NCI-H1436 treated with DMSO at 0.1 percent for 48 hours (cell line): ENCODE measurements around the gene KIFC3.
"Not testable (repeated sequence)": the region's sequence is repeated elsewhere in the genome, so short reads cannot be mapped to it uniquely, and the experiment has no call there.

ENCODE experiments used
- DNase-seq: peaks from one replicate; lab custom pipeline; 2025; lab: John Stamatoyannopoulos, UW

Gene KIFC3, protein sequence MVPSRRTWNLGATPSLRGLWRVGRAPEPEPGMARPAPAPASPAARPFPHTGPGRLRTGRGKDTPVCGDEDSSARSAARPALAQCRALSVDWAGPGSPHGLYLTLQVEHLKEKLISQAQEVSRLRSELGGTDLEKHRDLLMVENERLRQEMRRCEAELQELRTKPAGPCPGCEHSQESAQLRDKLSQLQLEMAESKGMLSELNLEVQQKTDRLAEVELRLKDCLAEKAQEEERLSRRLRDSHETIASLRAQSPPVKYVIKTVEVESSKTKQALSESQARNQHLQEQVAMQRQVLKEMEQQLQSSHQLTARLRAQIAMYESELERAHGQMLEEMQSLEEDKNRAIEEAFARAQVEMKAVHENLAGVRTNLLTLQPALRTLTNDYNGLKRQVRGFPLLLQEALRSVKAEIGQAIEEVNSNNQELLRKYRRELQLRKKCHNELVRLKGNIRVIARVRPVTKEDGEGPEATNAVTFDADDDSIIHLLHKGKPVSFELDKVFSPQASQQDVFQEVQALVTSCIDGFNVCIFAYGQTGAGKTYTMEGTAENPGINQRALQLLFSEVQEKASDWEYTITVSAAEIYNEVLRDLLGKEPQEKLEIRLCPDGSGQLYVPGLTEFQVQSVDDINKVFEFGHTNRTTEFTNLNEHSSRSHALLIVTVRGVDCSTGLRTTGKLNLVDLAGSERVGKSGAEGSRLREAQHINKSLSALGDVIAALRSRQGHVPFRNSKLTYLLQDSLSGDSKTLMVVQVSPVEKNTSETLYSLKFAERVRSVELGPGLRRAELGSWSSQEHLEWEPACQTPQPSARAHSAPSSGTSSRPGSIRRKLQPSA

DNA sequence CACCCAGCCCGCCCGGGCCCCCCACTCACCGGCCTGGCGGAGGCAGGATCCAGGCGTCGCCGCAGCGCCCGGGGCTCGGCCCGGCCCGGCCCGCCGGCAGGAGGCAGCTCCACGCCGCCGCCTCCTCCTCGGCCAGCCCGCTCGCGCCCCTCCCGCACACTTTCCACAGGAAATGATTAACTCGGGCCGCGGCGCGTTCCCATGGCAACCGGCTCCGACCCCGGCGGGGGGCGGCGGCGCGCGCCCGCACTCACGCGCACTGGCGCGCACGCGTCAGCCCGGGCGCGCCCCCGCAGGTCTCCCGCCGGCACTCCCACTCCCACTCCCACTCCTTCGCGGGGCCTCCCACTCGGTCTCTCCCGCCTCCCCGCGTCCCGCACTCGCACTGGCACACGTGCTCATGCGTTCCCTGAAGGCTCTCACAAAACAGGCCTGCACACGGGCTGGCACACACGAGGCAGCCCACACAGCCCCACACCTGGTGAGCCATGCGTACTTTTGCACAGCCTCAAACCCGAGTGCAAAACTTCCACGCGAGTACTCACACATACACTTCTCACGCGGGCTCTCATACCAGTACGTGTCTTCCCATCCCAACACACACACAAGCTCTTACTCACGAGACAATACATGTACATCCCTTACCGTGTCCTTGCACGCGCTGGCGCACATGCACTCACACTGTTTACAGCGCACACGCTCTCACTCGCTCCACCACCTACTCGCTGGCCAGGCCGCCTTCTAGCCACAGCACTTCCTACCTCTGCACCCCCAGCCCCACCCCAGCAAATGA, at the start of gene KIFC3:
KIFC3 (minus strand) TSS at position 151 of the 793 bp plus-strand sequence. CDS start 4,248 bp downstream, outside the sequence.
- DNase-seq: no peak

DNA sequence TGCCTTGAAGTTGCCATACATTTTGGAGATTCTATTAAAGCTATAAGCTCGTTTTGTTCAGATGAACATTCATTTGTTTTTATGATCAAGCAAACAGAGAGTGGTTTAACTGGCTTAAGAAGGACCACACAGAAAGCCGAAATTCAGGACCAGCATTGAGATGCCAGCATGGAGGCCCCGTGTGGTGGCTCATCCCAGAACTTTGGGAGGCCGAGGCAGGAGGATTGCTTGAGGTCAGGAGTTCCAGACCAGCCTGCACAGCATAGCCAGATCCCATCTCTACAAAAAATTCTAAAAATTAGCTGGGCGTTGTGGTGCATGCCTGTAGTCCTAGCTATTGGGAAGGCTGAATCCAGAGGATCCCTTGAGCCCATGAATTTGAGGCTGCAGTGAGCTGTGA, 45.9 kb upstream of the KIFC3 start:
- DNase-seq: no peak

DNA sequence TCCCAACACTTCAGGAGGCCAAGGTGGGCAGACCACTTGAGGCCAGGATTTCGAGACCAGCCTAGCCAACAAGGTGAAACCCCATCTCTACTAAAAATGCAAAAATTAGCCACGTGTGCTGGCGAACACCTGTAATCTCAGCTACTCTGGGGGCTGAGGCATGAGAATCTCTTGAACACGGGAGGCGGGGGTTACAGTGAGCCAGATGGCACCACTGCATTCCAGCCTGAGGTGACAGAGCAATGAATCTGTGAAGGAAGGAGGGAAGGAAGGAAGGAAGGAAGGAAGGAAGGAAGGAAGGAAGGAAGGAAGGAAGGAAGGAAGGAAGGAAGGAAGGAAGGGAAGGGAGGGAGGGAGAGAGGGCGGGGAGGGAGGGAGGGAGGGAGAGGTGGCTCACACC, 44.6 kb upstream of the KIFC3 start:
- DNase-seq: not testable (repeated sequence)

DNA sequence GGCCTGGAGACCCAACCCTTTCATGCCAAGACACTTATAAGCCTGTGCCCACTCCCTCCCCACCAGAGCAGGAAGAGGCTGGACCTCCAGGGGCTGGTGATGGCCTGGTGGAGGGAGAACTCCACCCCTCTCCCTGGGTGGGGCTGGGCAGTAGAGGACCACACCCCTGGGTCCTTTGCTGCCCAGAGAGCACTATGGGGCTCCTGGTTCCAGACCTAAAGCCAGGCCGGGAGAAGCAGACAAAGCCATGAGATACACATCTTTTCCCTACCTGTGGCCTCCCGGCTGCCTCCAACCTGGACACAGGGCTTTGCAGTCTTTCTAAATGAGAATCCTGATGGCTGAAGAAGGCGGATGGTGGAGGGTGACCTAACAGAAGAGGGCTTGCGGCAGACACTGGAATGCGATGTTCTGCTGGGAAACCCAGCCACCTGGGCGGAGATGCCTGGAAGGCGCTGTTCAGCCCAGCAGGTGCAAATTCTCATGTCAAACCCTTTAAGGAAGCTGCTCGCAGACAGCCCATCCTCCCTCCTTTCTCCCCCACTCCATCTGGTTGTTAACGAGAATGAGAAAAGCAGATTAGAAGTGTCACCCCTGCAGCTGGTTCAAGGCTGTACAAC, 43.9 kb upstream of the KIFC3 start:
- no peak for DNase-seq

DNA sequence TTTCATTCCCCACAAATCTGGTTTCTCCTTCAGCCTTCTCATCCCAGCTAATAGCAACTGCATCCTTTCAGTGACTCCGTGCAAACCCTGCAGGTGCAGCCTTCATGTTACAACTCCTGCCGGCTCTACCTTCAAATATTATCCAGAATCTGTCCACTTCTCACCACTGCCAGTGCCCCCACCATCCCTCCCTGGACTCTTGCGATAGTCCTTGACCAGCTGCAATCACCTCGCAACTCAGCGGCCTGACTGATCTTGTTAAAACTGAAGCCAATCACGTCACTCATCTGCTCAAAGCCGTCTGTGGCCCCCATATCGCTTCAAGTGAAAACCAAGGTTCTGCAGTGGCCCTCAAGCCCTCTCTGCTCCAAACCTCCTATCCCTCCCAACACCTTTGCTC, 42.8 kb upstream of the KIFC3 start:
- no peak for DNase-seq

DNA sequence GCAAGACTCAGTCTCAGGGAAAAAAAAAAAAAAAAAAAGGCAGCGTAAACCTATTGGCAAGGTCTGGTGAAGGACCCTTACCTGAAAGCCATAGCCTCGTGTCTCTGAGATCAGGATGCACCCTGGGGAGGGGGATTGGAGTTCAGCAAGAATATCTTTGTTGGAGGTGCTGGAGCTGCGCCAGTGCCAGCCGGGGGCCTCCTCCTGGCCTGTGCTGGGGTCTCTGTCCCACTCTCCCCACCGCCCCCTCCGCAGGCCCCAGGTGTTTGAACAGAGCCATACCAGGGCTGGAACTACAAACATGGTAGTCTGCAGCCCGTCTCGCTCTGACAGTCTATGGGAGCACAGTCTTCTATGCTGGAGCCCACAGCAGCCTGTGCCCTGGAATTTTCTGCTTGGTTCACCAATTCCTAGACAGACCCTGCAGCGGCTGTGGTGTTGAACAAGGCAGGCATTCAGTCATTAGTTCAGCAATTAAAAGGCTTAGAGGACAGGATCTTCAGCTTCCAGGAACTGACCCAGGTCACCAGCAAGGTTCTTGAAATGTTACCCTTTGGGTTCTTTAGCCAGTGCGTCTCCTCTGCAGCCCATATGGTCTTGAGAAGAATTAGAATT, 42.2 kb upstream of the KIFC3 start:
- no peak for DNase-seq

DNA sequence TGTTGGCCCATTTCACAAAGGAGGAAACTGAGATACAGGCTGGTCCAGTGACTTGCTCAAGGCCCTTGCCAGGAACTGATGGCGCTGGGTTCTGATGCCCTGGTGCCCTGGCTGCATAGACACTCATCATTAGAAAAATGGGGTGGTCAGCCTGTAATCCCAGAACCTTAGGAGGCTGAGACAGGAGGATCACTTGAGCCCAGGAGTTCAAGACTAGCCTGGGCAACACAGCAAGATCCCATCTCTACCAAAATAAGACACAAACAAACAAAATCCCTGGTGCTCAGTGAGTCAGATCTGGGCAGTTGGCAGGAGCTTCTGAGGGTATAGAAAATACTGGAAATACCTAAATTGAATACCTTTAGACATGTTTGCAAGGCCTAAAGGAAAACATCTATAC, 41.1 kb upstream of the KIFC3 start:
- no peak for DNase-seq

DNA sequence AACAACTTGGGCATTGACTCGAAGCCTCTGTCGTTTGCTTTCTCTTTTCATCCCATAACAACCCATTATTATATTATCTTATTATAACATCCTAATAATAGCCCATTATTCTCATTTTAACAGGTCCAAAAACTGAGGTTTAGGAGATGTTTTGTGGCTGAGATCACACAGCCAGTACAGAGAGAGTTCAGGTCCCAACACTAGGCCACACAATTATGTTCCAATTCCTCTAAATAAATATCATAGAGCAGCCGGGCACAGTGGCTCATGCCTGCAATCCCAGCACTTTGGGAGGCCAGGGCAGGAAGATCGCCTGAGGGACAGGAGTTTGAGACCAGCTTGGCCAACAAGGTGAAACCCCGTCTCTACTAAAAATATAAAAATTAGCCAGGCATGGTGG, 40.3 kb upstream of the KIFC3 start:
- no peak for DNase-seq

DNA sequence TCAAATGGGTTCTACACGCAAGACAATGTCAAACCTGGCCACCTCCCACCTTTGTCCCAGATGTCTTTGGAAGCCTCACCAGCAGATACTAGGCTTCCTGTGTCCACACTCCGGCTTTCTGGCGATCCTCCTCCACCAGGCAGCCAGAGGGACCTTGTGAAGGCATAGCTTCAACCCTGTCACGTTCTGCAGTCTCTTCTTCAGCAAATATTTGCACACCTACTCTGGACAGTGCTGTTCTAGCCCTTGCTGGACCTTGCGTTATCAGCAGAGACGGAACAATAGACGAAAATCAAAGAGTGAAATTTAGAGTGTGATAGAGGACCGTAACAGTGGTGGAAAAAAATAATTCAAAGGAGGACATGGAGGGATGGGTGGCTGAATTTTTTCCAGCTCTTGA, 38.5 kb upstream of the KIFC3 start:
- no peak for DNase-seq

DNA sequence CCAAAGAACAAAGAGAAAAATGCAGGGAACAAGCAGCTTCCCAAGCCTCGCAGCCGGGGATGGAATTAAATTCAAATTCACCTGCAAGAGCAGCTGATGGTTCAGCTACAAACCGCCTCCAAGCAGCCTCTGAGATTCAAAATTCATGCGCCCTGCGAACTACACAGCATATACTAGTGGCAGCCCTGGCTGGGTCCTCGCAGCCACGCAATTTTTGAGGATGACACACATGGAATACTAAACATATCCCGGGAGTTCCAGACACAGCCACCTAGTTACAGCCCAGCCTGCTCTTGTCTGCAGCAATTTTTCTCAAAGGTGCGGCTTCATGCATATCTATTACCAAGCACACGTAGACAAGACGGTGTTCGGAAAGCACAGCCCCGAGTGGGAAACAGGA, 35.9 kb upstream of the KIFC3 start:
- no peak for DNase-seq

DNA sequence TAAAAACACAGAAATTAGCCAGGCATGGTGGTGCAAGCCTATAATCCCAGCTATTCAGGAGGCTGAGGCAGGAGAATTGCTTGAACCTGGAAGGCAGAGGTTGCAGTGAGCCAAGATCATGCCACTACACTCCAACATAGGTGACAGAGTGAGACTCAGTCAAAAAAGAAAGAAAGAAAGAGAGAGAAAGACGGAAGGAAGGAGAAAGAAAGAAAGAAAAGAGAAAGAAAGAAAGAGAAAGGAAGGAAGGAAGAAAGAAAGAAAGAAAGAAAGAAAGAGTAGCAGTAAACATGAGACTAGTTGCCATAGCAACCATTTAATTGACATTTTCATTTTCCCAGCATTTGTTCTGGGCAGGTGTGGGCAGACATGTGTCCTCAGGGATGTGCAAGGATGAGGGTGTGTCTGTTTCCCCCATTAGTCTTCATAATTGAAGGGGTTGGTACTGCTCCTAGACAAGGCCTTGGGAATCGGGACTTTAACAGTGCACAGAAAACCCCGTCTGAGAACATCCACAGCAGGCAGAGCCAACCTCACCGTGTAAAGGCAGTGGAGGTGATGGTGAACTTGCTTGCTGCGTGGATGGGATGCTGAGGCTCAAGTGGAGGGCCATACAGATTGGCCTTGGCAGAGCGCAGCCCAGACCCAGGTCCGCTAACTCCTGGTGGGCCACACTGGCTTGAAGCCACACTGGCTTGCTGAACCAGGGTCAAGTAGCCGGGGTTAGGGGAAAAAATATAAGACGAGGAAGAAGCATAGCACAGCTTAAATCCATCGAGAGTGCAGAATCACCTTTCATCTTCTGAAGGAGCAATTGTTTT, 35.2 kb upstream of the KIFC3 start:
- DNase-seq: no peak

DNA sequence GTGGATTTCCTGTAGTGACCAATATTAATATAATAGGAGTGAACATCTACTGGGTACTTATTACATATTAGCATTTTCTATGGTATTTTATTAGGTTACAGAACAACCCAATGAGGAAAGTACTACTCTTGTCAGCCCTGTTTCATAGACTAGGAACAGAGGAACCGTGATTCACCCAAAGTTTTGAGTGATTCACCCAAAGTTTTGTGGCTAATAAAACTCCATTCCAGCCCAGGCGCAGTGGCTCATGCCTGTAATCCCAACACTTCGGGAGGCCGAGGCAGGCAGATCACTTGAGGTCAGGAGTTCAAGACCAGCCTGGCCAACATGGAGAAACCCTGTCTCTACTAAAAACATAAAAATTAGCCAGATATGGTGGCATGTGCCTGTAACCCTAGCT, 33.1 kb upstream of the KIFC3 start:
- not testable (repeated sequence) for DNase-seq

DNA sequence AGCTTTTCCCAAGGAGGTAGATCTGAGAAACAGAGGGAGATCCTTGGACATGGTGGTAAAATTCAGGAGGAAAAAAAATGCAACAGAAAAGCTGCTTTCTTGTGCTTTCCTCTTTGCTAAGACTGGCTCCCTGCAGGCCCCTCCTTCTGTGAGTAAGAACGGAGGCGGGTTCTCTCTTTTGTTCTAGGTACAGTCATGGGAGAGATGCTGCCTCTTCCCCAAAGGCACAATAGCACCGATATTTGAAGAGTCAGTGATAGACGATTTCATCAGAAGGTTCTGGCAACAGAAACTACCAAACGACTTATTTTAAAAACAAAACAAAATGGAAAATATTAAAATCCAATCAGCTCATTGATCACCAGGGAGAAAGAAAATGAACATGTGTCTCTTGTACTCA, 32.6 kb upstream of the KIFC3 start:
- DNase-seq: no peak

DNA sequence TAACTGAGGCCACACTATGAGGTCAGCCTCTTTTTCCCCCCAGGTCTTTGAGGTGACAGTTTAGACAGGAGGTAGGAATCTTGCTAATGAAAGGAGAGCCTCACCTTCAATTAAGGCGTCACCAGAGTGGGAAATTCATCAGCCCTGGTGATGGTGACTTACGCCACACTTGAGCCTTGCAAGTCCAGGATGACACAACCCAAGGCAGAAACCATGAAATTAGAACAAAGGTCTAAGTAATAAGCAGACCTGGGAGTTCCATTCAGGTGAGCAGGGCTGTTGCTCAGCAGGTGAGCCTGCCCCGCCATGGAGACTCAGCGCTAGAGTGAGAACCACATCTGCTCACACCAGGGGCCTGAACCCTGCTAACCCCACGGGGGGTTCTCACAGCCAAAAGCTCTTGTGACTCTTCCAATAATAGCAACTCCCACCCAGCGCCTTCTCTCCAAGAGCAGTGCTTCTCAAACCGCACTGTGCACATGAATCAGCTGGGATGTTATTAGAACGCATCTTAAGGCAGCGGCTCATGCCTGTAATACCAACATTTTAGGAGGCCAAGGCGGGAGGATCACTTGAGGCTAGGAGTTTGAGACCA, 28.7 kb upstream of the KIFC3 start:
- no peak for DNase-seq

DNA sequence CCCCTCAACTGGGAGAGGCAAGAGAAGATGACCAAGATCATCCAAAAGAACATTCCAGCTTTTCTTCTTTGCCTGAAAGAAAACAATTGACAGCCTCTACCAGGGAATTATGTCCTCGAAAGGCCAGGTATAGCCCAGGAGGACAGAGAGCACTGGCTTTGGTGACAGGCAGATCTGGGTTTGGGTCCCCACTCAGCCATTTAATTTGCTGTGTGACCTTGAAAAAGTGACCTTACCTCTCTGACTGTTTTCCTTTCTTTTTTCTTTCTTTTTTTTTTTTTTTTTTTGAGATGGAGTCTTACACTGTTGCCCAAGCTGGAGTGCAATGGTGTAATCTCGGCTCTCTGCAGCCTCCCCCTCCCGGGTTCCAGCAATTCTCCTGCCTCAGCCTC, 27.7 kb upstream of the KIFC3 start:
- no peak for DNase-seq

DNA sequence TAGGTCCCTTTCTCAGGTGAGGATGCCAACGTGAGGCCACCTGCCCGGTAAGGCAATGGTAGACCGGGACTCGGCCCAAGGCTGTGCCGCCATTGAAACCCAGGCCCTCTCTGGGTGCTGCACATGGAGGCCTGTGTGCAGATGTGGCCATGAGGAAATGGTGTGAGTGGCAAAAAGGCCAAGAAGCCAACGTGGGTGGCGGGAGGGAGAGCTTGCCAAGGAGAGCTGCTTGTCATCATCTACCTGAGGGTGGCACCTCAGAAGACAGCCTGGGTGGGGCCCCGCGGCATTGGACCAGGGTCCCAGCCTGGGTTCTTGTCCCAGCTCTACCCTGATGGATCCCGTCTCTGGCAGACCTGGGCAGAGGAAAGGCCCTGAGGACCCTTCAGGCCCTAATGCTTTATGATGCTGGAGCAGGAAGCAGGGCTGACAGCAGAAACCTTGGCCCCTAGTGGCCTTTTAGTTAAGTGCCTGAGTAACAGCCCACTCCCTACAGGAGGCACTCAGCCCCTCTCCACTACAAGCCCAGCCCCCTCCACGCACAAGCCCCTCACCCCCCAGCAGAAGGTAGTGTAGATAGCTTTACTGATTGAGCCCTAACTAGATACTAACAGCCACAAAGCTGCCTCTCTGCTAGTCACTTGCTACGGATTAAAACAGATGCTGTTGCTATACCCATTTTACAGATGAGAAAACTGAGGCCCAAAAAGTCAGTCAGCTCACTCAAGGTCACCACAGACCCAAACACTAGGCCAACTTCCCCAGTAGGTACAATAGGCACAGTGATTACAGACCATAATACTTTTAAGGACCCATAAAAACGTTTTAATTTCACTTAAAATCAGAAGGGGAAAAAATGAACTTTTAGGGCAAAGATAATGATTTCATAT, 26.2 kb upstream of the KIFC3 start:
- DNase-seq: no peak

DNA sequence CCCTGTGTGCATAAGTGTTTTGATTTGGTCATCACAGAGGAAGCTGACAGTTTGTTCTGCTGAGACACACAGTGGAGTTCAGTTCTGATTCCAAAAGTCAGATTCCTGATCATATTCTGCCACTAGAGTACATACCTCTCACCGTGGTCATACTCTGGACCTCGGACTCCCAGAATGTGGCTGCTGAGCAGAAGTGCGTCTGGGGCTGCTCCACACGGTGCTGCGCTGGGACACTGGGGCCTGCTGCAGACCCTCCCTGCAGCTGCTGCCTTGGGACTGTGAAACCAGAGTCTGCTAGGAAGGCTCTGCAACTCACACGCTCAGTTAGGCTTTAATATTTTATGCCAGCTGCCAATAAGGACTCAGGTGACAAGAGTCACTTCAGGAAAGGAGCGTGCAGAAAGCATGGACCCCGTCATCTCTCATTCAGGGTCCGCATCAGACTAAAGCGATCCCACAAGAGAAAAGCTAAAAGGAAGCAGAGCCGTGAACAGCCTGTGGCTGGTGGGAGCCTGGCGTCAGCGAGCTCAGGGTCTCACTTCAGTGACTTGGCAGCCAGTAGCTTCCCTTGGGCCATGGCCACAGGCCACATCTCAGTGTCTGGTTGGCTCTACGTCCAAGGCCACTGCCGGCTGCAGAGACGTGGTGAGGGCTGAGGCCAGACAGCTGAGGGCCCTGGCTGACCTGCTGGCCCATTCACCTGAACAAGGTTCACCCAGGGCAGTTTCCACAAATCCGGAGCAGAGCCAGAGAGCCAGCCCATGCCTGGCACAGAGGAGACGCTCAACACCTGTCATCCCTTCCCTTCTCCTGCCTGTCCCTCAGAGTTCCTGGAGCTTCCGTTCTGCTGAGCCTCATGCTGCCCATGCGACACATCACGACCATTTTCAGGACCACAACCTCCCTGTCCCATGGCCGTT, 24.7 kb upstream of the KIFC3 start:
- no peak for DNase-seq

DNA sequence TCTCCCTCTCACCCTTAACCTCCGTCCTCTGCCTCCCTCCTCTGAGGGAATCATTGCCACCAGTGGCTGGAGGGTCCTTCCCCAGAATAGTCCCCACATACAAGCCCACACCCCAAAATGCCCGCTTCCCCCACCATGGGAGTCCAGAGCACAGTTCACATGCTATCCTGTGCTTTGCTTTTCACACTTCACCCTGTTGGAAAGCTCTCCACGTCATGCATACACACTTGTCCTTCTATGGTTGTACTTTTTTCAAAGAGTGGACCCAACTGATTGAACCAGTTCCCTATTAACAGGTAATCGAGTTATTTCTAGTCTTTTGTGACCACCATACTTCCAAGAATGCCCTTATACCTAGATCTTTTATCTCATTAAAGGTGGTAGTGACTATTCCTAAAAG, 23.8 kb upstream of the KIFC3 start:
- DNase-seq: no peak
